ENCODE results near the gene AIFM3. TPM values are rescaled to one million over a fixed set of nuclear protein-coding genes. Genes with fewer than 3 reads are reported as not detected.

Gene AIFM3
- total RNA-seq, 1 experiment from 2014 or later = 2.6 TPM

GRCh38 chr22:21026783-21027692 lies 60.0 kb downstream of the AIFM3 start:
- ATAC-seq = no peak

More at GRCh38 chr22:21026783-21027692, 60.0 kb downstream of the AIFM3 start:
- peaks cover 17% of the 10 kb centered on the region for H3K27me3 Mint-ChIP-seq (ENCODE audit: low read depth)
- no peak overlapping the region for H3K4me3 Mint-ChIP-seq
- DNase-seq (ENCODE audit: low spot score) = no peak
- H3K27ac Mint-ChIP-seq = no peak overlapping the region
- TF ChIP-seq GRHL2 (CRISPR knock-in tag; IDR thresholded peaks at IDR 0.05; ENCODE audit: insufficient replicate concordance, severe bottlenecking) (no peak), STAT6 (CRISPR knock-in tag; conservative IDR thresholded peaks at IDR 0.05; ENCODE audit: low read depth) (no peak), IRF2 (CRISPR knock-in tag; IDR thresholded peaks at IDR 0.05; ENCODE audit: borderline replicate concordance, low read depth) (no peak), FOXP4 (CRISPR knock-in tag; IDR thresholded peaks at IDR 0.05) (no peak), ATF1 (CRISPR knock-in tag; IDR thresholded peaks at IDR 0.05) (no peak), KAT7 (CRISPR knock-in tag; IDR thresholded peaks at IDR 0.05; ENCODE audit: borderline replicate concordance) (no peak), SP1 (CRISPR knock-in tag; conservative IDR thresholded peaks at IDR 0.05) (no peak), TEAD1 (CRISPR knock-in tag; IDR thresholded peaks at IDR 0.05) (no peak), ZNF138 (CRISPR knock-in tag; conservative IDR thresholded peaks at IDR 0.05) (no peak), ZNF512 (CRISPR knock-in tag; IDR thresholded peaks at IDR 0.05; ENCODE audit: borderline replicate concordance) (no peak), ERG (CRISPR knock-in tag; IDR thresholded peaks at IDR 0.05) (no peak)
- TF ChIP-seq, protein P1, sequence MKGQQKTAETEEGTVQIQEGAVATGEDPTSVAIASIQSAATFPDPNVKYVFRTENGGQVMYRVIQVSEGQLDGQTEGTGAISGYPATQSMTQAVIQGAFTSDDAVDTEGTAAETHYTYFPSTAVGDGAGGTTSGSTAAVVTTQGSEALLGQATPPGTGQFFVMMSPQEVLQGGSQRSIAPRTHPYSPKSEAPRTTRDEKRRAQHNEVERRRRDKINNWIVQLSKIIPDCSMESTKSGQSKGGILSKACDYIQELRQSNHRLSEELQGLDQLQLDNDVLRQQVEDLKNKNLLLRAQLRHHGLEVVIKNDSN (CRISPR knock-in tag; IDR thresholded peaks at IDR 0.05) = no peak
- TF ChIP-seq, protein P2, sequence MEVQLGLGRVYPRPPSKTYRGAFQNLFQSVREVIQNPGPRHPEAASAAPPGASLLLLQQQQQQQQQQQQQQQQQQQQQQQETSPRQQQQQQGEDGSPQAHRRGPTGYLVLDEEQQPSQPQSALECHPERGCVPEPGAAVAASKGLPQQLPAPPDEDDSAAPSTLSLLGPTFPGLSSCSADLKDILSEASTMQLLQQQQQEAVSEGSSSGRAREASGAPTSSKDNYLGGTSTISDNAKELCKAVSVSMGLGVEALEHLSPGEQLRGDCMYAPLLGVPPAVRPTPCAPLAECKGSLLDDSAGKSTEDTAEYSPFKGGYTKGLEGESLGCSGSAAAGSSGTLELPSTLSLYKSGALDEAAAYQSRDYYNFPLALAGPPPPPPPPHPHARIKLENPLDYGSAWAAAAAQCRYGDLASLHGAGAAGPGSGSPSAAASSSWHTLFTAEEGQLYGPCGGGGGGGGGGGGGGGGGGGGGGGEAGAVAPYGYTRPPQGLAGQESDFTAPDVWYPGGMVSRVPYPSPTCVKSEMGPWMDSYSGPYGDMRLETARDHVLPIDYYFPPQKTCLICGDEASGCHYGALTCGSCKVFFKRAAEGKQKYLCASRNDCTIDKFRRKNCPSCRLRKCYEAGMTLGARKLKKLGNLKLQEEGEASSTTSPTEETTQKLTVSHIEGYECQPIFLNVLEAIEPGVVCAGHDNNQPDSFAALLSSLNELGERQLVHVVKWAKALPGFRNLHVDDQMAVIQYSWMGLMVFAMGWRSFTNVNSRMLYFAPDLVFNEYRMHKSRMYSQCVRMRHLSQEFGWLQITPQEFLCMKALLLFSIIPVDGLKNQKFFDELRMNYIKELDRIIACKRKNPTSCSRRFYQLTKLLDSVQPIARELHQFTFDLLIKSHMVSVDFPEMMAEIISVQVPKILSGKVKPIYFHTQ (CRISPR knock-in tag; IDR thresholded peaks at IDR 0.05) = no peak
- H3K4me1 Mint-ChIP-seq = peaks cover 6% of the 10 kb centered on the region
- no peaks in the 10 kb centered on the region for H3K36me3 Mint-ChIP-seq
- CTCF ChIA-PET = interaction anchor here (3.5 kb wide), 1 partner anchor 76 kb away, joined by 13 read pairs; no protein-coding TSS in a partner anchor
- H3K9me3 Mint-ChIP-seq = no peaks in the 10 kb centered on the region
- POLR2A ChIA-PET = no interaction called here

Measured in WTC11 (cell line).